ENCODE results near the gene APP.

Gene APP

DNA sequence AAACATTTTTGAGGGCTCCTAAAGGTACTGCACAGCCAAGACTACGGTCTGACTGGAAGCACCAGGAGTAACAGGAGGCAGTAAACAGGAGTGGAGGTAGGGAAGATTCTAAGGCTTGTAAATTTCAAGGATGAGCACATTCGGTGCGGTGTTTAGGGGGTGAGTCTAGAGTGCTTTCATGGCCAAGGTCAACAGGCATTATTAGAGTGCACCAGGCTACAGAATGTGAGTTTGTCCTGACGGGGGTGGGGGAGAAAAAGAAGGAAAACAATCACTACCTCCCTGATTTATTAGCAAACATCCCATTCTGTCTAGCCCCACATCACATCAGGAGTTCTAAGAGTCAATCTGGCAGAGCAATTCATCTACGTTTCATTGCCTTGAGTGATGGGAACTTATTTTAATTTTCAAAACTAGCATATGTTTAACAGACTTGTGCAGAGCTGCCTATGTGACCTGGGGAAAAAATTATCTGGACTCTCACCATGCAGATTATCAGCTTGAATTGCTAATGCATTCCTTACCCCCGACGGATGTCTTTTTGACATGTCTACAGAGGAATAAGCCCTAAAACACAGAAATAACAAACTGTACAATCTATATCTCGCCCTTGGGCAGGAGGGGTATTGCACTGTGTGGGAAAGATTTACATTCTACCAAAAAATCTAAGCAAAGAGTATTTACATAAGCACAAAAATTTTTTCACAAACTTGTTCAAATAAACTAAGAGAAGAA is 45.0 kb downstream of the APP start:
- no peak for DNase-seq (ENCODE audit: low read depth in 1 of 2, low spot score in 1 of 2)
- TF ChIP-seq POLR2AphosphoS5 (IDR thresholded peaks at IDR 0.05; ENCODE audit: low read depth) (no peak), SPI1 (IDR thresholded peaks at IDR 0.05; ENCODE audit: borderline replicate concordance, low read depth) (no peak), GABPA (IDR thresholded peaks at IDR 0.05; ENCODE audit: low read depth) (no peak)
- TF ChIP-seq, protein P1, sequence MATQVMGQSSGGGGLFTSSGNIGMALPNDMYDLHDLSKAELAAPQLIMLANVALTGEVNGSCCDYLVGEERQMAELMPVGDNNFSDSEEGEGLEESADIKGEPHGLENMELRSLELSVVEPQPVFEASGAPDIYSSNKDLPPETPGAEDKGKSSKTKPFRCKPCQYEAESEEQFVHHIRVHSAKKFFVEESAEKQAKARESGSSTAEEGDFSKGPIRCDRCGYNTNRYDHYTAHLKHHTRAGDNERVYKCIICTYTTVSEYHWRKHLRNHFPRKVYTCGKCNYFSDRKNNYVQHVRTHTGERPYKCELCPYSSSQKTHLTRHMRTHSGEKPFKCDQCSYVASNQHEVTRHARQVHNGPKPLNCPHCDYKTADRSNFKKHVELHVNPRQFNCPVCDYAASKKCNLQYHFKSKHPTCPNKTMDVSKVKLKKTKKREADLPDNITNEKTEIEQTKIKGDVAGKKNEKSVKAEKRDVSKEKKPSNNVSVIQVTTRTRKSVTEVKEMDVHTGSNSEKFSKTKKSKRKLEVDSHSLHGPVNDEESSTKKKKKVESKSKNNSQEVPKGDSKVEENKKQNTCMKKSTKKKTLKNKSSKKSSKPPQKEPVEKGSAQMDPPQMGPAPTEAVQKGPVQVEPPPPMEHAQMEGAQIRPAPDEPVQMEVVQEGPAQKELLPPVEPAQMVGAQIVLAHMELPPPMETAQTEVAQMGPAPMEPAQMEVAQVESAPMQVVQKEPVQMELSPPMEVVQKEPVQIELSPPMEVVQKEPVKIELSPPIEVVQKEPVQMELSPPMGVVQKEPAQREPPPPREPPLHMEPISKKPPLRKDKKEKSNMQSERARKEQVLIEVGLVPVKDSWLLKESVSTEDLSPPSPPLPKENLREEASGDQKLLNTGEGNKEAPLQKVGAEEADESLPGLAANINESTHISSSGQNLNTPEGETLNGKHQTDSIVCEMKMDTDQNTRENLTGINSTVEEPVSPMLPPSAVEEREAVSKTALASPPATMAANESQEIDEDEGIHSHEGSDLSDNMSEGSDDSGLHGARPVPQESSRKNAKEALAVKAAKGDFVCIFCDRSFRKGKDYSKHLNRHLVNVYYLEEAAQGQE (IDR thresholded peaks at IDR 0.05; ENCODE audit: insufficient replicate concordance, low read depth): no peak
- TF ChIP-seq, protein P2, sequence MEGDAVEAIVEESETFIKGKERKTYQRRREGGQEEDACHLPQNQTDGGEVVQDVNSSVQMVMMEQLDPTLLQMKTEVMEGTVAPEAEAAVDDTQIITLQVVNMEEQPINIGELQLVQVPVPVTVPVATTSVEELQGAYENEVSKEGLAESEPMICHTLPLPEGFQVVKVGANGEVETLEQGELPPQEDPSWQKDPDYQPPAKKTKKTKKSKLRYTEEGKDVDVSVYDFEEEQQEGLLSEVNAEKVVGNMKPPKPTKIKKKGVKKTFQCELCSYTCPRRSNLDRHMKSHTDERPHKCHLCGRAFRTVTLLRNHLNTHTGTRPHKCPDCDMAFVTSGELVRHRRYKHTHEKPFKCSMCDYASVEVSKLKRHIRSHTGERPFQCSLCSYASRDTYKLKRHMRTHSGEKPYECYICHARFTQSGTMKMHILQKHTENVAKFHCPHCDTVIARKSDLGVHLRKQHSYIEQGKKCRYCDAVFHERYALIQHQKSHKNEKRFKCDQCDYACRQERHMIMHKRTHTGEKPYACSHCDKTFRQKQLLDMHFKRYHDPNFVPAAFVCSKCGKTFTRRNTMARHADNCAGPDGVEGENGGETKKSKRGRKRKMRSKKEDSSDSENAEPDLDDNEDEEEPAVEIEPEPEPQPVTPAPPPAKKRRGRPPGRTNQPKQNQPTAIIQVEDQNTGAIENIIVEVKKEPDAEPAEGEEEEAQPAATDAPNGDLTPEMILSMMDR (IDR thresholded peaks at IDR 0.05; ENCODE audit: insufficient read depth, low read length): no peak
- Histone ChIP-seq H3K27me3 (ENCODE audit: insufficient read depth, poor library complexity, severe bottlenecking) (no peaks in the 10 kb centered on the region), H3K4me3 (replicated peaks; ENCODE audit: insufficient read depth, low read length) (no peak overlapping the region), H3K27ac (replicated peaks) (no peak overlapping the region)

DNA sequence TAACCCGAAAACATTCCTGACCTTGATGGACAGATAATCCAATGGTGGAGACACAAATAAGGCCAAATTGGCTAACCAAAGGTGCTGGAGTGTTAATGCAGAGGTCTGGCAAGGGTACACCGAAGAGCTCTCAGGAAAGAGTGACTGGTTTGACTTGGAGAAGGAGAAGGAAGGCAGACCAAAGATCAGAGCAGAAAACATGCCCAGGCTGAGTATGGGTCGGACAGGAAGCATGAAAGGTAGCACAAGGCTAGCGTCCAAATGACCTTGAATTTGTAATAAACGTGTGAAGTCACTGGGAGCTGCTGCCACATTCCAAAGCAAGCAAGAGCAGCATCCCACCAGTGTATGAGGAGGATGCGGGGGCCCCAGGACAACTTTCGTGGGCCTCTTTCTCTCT is 45.7 kb downstream of the APP start:
- H3K27ac ChIP-seq (replicated peaks): no peak overlapping the region
- DNase-seq (ENCODE audit: low read depth in 1 of 2, low spot score in 1 of 2): no peak
- no peak overlapping the region for H3K4me3 ChIP-seq (replicated peaks; ENCODE audit: insufficient read depth, low read length)
- TF ChIP-seq POLR2AphosphoS5 (IDR thresholded peaks at IDR 0.05; ENCODE audit: low read depth) (no peak), GABPA (IDR thresholded peaks at IDR 0.05; ENCODE audit: low read depth) (no peak), SPI1 (IDR thresholded peaks at IDR 0.05; ENCODE audit: borderline replicate concordance, low read depth) (no peak)
- TF ChIP-seq, protein P1 (IDR thresholded peaks at IDR 0.05; ENCODE audit: insufficient replicate concordance, low read depth): no peak
- TF ChIP-seq, protein P2 (IDR thresholded peaks at IDR 0.05; ENCODE audit: insufficient read depth, low read length): no peak
- H3K27me3 ChIP-seq (ENCODE audit: insufficient read depth, poor library complexity, severe bottlenecking): no peaks in the 10 kb centered on the region

DNA sequence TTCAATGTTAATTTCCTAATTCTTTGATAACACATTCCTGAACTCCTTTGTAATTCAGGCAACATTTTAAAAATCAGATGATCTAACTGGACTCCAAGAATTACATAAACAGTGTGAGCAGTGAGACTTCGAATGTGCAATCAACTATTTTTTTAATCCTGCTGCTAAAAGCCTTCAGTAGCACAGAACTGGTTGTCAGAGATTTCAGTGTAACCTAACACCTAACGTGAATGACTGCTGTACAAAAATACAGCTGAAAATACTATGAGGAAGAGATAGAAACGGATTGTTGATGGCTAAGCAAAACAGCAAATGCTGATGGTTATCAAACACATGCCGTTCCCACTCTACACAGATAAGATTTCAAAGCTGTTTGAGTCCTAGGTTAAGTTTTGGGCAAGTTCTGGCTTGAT is 46.1 kb downstream of the APP start:
- Histone ChIP-seq H3K27ac (replicated peaks) (no peak overlapping the region), H3K4me3 (replicated peaks; ENCODE audit: insufficient read depth, low read length) (no peak overlapping the region), H3K27me3 (ENCODE audit: insufficient read depth, poor library complexity, severe bottlenecking) (no peaks in the 10 kb centered on the region)
- DNase-seq (ENCODE audit: low read depth in 1 of 2, low spot score in 1 of 2): no peak
- TF ChIP-seq, protein P1 (IDR thresholded peaks at IDR 0.05; ENCODE audit: insufficient replicate concordance, low read depth): no peak
- TF ChIP-seq SPI1 (IDR thresholded peaks at IDR 0.05; ENCODE audit: borderline replicate concordance, low read depth) (no peak), POLR2AphosphoS5 (IDR thresholded peaks at IDR 0.05; ENCODE audit: low read depth) (no peak), GABPA (IDR thresholded peaks at IDR 0.05; ENCODE audit: low read depth) (no peak)
- TF ChIP-seq, protein P2 (IDR thresholded peaks at IDR 0.05; ENCODE audit: insufficient read depth, low read length): no peak
